ENCODE data around the gene DCPS.
"Not testable (repeated sequence)": the region's sequence is repeated elsewhere in the genome, so short reads cannot be mapped to it uniquely, and the experiment has no call there.

Gene DCPS

GRCh38 chr11:126290887-126291286 lies 13.0 kb upstream of the DCPS start:
- DNase-seq, result no peak

GRCh38 chr11:126293726-126294125 lies 10.1 kb upstream of the DCPS start:
- DNase-seq, result no peak

GRCh38 chr11:126297004-126297403 lies 6.9 kb upstream of the DCPS start:
- DNase-seq, result no peak

GRCh38 chr11:126304457-126305075 lies 706 bp downstream of the DCPS start:
- DNase-seq, result no peak

GRCh38 chr11:126305699-126306098 lies 1.8 kb downstream of the DCPS start:
- no peak for DNase-seq

GRCh38 chr11:126307706-126308105 lies 3.8 kb downstream of the DCPS start:
- DNase-seq, result no peak

GRCh38 chr11:126308271-126308671 lies 4.4 kb downstream of the DCPS start:
- DNase-seq, result no peak

- DNase-seq, result not testable (repeated sequence)
Observed at GRCh38 chr11:126308771-126309170, 4.9 kb downstream of the DCPS start.

- peak; percentile 47 for DNase-seq
Observed at GRCh38 chr11:126310200-126310991, 6.5 kb downstream of the DCPS start.

GRCh38 chr11:126310992-126311310 lies 7.1 kb downstream of the DCPS start:
- no peak for DNase-seq

- DNase-seq, result no peak
Observed at GRCh38 chr11:126311401-126312291, 7.8 kb downstream of the DCPS start.

GRCh38 chr11:126312961-126313360 lies 9.1 kb downstream of the DCPS start:
- no peak for DNase-seq

GRCh38 chr11:126313826-126314225 lies 10.0 kb downstream of the DCPS start:
- no peak for DNase-seq

- DNase-seq, result no peak
Observed at GRCh38 chr11:126317432-126317755, 13.5 kb downstream of the DCPS start.

- no peak for DNase-seq
Observed at GRCh38 chr11:126317756-126318573, 14.1 kb downstream of the DCPS start.

GRCh38 chr11:126318574-126319373 lies 14.9 kb downstream of the DCPS start:
- DNase-seq, result no peak

GRCh38 chr11:126319374-126319740 lies 15.5 kb downstream of the DCPS start:
- no peak for DNase-seq

- DNase-seq, result no peak
Observed at GRCh38 chr11:126322996-126323395, 19.1 kb downstream of the DCPS start.

- no peak for DNase-seq
Observed at GRCh38 chr11:126327281-126328000, 23.6 kb downstream of the DCPS start.

GRCh38 chr11:126328001-126328390 lies 24.1 kb downstream of the DCPS start:
- DNase-seq, result no peak

GRCh38 chr11:126328444-126328843 lies 24.6 kb downstream of the DCPS start:
- DNase-seq, result peak; percentile 32
